PC-3 (cell line): Measurements from ENCODE around the gene TMEM181. TPM values are rescaled to one million over a fixed set of nuclear protein-coding genes. Genes with fewer than 3 reads are reported as not detected.

Experiments used
- ATAC-seq: fragments of 200-7000 bp; cut with Tn5 transposase; 2 replicates; pipeline ENCODE4 v1.9.1; 2020; ENCODE audit warnings: mild to moderate bottlenecking, moderate library complexity
- BruUV-seq: library from RNA; stranded (reverse); fragments of 400-500 nt; replicated peaks from 2 replicates; lab custom pipeline; 2021; lab: Mats Ljungman, UMichigan
- CTCF ChIA-PET: fragments of 300-600 bp; sonication (Branson Sonifier 250); formaldehyde crosslinking; loops from one replicate; lab custom pipeline; 2022; ENCODE audit warnings: antibody characterized with exemption; lab: Charles Lee
- POLR2A ChIA-PET: fragments of 300-600 bp; sonication (Branson Sonifier 250); formaldehyde crosslinking; loops from one replicate; lab custom pipeline; 2022; ENCODE audit warnings: antibody characterized with exemption; ENCODE audit not compliant: unreplicated experiment; lab: Charles Lee
- DNase-seq: peaks from one replicate; pipeline ENCODE4 v3.0.0-alpha.2; 2015
- H2AFZ ChIP-seq: fragments of 300-600 bp; sonication (generic); 2 replicates; pipeline ENCODE4 v1.6.0; 2016; ENCODE audit warnings: antibody characterized with exemption, low read length
- H3F3A ChIP-seq: fragments of 300-600 bp; sonication (generic); one replicate; pipeline ENCODE4 v1.6.0; 2017; ENCODE audit warnings: antibody characterized with exemption, low read length, control low read depth, mild to moderate bottlenecking; ENCODE audit not compliant: unreplicated experiment
- H3K27ac ChIP-seq: fragments of 300-600 bp; sonication (generic); 2 replicates; pipeline ENCODE4 v1.5.1; 2016; ENCODE audit warnings: mild to moderate bottlenecking, low read length
- H3K27me3 ChIP-seq: fragments of 300-600 bp; sonication (generic); 2 replicates; pipeline ENCODE4 v1.6.1; 2016; ENCODE audit warnings: low read length, mixed read lengths
- H3K36me3 ChIP-seq: fragments of 300-600 bp; sonication (generic); 2 replicates; pipeline ENCODE4 v1.6.1; 2016; ENCODE audit warnings: low read depth, mixed run types, low read length, mixed read lengths
- H3K4me1 ChIP-seq: fragments of 300-600 bp; sonication (generic); 2 replicates; pipeline ENCODE4 v1.5.1; 2016; ENCODE audit warnings: low read length; ENCODE audit not compliant: insufficient read depth
- H3K4me2 ChIP-seq: fragments of 300-600 bp; sonication (generic); 2 replicates; pipeline ENCODE4 v1.6.0; 2016; ENCODE audit warnings: low read length
- H3K4me3 ChIP-seq: fragments of 300-600 bp; sonication (generic); 2 replicates; pipeline ENCODE4 v1.5.1; 2016; ENCODE audit warnings: mild to moderate bottlenecking, low read length, mixed read lengths
- H3K79me2 ChIP-seq: fragments of 300-600 bp; sonication (generic); 2 replicates; pipeline ENCODE4 v1.6.1; 2017; ENCODE audit warnings: low read length, mixed read lengths
- H3K9ac ChIP-seq: fragments of 300-600 bp; sonication (generic); 2 replicates; pipeline ENCODE4 v1.6.0; 2016; ENCODE audit warnings: mild to moderate bottlenecking, low read length
- H3K9me2 ChIP-seq: fragments of 300-600 bp; sonication (generic); replicated peaks from 2 replicates; pipeline ENCODE4 v1.6.1; 2016; ENCODE audit warnings: mixed run types, low read length, mixed read lengths
- H3K9me3 ChIP-seq: fragments of 300-600 bp; sonication (generic); 2 replicates; pipeline ENCODE4 v1.6.1; 2016; ENCODE audit warnings: low read length, mixed read lengths
- H4K20me1 ChIP-seq: fragments of 300-600 bp; sonication (generic); 2 replicates; pipeline ENCODE4 v1.6.1; 2016; ENCODE audit warnings: low read length, mixed read lengths
- CTCF ChIP-seq: fragments of 300-600 bp; sonication (generic); conservative IDR thresholded peaks from 2 replicates; pipeline ENCODE4 v1.5.1; 2017; ENCODE audit warnings: antibody characterized with exemption, low read depth, mild to moderate bottlenecking, low read length
- EZH2 ChIP-seq: fragments of 300-600 bp; sonication (generic); IDR thresholded peaks from one replicate; pipeline ENCODE4 v1.6.1; 2017; ENCODE audit warnings: antibody characterized with exemption, mild to moderate bottlenecking, low read length; ENCODE audit not compliant: unreplicated experiment
- EZH2phosphoT487 ChIP-seq: fragments of 300-600 bp; sonication (generic); IDR thresholded peaks from 2 replicates; pipeline ENCODE4 v1.6.1; 2018; ENCODE audit warnings: mild to moderate bottlenecking, antibody characterized with exemption, low read length, borderline replicate concordance
- intact Hi-C: fragments of 100-400 bp; cut with micrococcal nuclease; formaldehyde crosslinking; loops from 2 replicates; pipeline ENCODE4 v1.9.0; 2023
- total RNA-seq: library from RNA; depleted of rRNA; stranded (reverse); fragments of >200 nt; gene quantifications from 2 replicates; pipeline ENCODE4 v1.2.3, GENCODE V29; 2014

TMEM181 gene
- total RNA-seq, 1 experiment from 2014 or later, result 13.7 TPM

- H3K27ac ChIP-seq, result no peak overlapping the region
Observed at GRCh38 chr6:158633127-158633526, 73.2 kb downstream of the TMEM181 start.

GRCh38 chr6:158634695-158635426 is 75.0 kb downstream of the TMEM181 start:
- no peak overlapping the region for H3K9ac ChIP-seq
- ChIA-PET CTCF (no interaction called here), POLR2A (no interaction called here)
- peaks cover 27% of the 10 kb centered on the region for H3K36me3 ChIP-seq
- peaks cover 10% of the 10 kb centered on the region; the same call in 1 of the 2 replicates for H3K4me1 ChIP-seq
- no peak overlapping the region for H2AFZ ChIP-seq
- no peak overlapping the region for H3K4me2 ChIP-seq
- H3F3A ChIP-seq, result no peaks in the 10 kb centered on the region
- peaks cover 16% of the 10 kb centered on the region for H3K79me2 ChIP-seq
- no peaks in the 10 kb centered on the region for H3K27me3 ChIP-seq
- intact Hi-C loops, result no loop called here
- H3K27ac ChIP-seq, result no peak overlapping the region
- H3K9me3 ChIP-seq, result no peaks in the 10 kb centered on the region
- no peak for ATAC-seq
- no peak overlapping the region for H3K4me3 ChIP-seq
- no peak for DNase-seq
- no TSS peak for BruUV-seq
- no peaks in the 10 kb centered on the region for H3K9me2 ChIP-seq
- TF ChIP-seq CTCF, result no peak
- TF ChIP-seq EZH2phosphoT487, result no peak
- TF ChIP-seq EZH2, result no peak
- no peaks in the 10 kb centered on the region for H4K20me1 ChIP-seq

More at GRCh38 chr6:158633127-158633526, 73.2 kb downstream of the TMEM181 start:
- ATAC-seq (no peak), DNase-seq (no peak)
- Histone ChIP-seq H3K4me1 (peaks cover 10% of the 10 kb centered on the region; the same call in 1 of the 2 replicates), H3K36me3 (peaks cover 27% of the 10 kb centered on the region), H3K27me3 (no peaks in the 10 kb centered on the region), H3K9ac (no peak overlapping the region), H3F3A (no peaks in the 10 kb centered on the region), H2AFZ (no peak overlapping the region), H3K79me2 (no peaks in the 10 kb centered on the region), H3K9me2 (no peaks in the 10 kb centered on the region), H3K4me3 (no peak overlapping the region), H4K20me1 (no peaks in the 10 kb centered on the region), H3K4me2 (no peak overlapping the region), H3K9me3 (no peaks in the 10 kb centered on the region)
- TF ChIP-seq EZH2, result no peak
- no peak for TF ChIP-seq EZH2phosphoT487
- TF ChIP-seq CTCF, result no peak
- no TSS peak for BruUV-seq
- intact Hi-C loops, result no loop called here
- ChIA-PET POLR2A (no interaction called here), CTCF (no interaction called here)
